Measurements from ENCODE around the gene ARSD. TPM values are rescaled to one million over a fixed set of nuclear protein-coding genes. Genes with fewer than 3 reads are reported as not detected.

Gene ARSD
- total RNA-seq, 1 donor from 2014 or later: 7.3 TPM

GRCh38 chrX:2859197-2859797 is 69.8 kb downstream of the ARSD start:
- H3K9ac ChIP-seq (ENCODE audit: low read length): no peak overlapping the region
- Mint-ChIP-seq H3K4me1 (ENCODE audit: low read depth, unreplicated experiment) (peaks cover 6% of the 10 kb centered on the region), H3K27ac (ENCODE audit: unreplicated experiment) (no peak overlapping the region), H3K36me3 (ENCODE audit: low read depth, unreplicated experiment) (peaks cover 2% of the 10 kb centered on the region), H3K9me3 (ENCODE audit: unreplicated experiment) (no peaks in the 10 kb centered on the region), H3K4me3 (ENCODE audit: unreplicated experiment) (no peak overlapping the region), H3K27me3 (ENCODE audit: low read depth, unreplicated experiment) (no peaks in the 10 kb centered on the region)
- no peak for DNase-seq (ENCODE audit: low read depth)
- no peaks in the 10 kb centered on the region for H3K27me3 ChIP-seq (ENCODE audit: insufficient read depth, low read length)
- H3K36me3 ChIP-seq (ENCODE audit: insufficient read depth, low read length): no peaks in the 10 kb centered on the region
- no peaks in the 10 kb centered on the region for H3K4me1 ChIP-seq (ENCODE audit: insufficient read depth, low read length)
- no peak overlapping the region for H2AFZ ChIP-seq (ENCODE audit: low read depth, low read length)
- FAIRE-seq: no peak
- H3K79me2 ChIP-seq (ENCODE audit: insufficient read depth, low read length): no peaks in the 10 kb centered on the region
- no peaks in the 10 kb centered on the region for H3K9me3 ChIP-seq (ENCODE audit: insufficient read depth, low read depth, low read length)
- no peak for TF ChIP-seq CTCF (IDR thresholded peaks at IDR 0.05; ENCODE audit: insufficient read depth, low read depth, low read length)
- no peak for TF ChIP-seq EZH2 (IDR thresholded peaks at IDR 0.05; ENCODE audit: insufficient read depth, low read length)
- no peak overlapping the region for H3K27ac ChIP-seq (ENCODE audit: low read depth, low read length)
- H3K4me2 ChIP-seq (ENCODE audit: low read length): no peak overlapping the region
- H4K20me1 ChIP-seq (ENCODE audit: insufficient read depth, low read length): no peaks in the 10 kb centered on the region
- H3K4me3 ChIP-seq (ENCODE audit: insufficient read depth, low read depth, low read length): no peak overlapping the region

GRCh38 chrX:2857566-2857965 is 71.6 kb downstream of the ARSD start:
- H3K27ac Mint-ChIP-seq (ENCODE audit: unreplicated experiment): no peak overlapping the region
- H3K4me1 Mint-ChIP-seq (ENCODE audit: low read depth, unreplicated experiment): no peaks in the 10 kb centered on the region
- TF ChIP-seq EZH2 (IDR thresholded peaks at IDR 0.05; ENCODE audit: insufficient read depth, low read length) (no peak), CTCF (IDR thresholded peaks at IDR 0.05; ENCODE audit: insufficient read depth, low read depth, low read length) (no peak)
- H3K4me3 Mint-ChIP-seq (ENCODE audit: unreplicated experiment): no peak overlapping the region
- Histone ChIP-seq H3K9ac (ENCODE audit: low read length) (no peak overlapping the region), H3K9me3 (ENCODE audit: insufficient read depth, low read depth, low read length) (no peaks in the 10 kb centered on the region), H3K4me2 (ENCODE audit: low read length) (no peak overlapping the region), H3K4me1 (ENCODE audit: insufficient read depth, low read length) (no peaks in the 10 kb centered on the region), H3K36me3 (ENCODE audit: insufficient read depth, low read length) (no peaks in the 10 kb centered on the region), H3K27me3 (ENCODE audit: insufficient read depth, low read length) (no peaks in the 10 kb centered on the region), H3K27ac (ENCODE audit: low read depth, low read length) (no peak overlapping the region), H3K79me2 (ENCODE audit: insufficient read depth, low read length) (no peaks in the 10 kb centered on the region), H4K20me1 (ENCODE audit: insufficient read depth, low read length) (no peaks in the 10 kb centered on the region), H3K4me3 (ENCODE audit: insufficient read depth, low read depth, low read length) (no peak overlapping the region), H2AFZ (ENCODE audit: low read depth, low read length) (no peak overlapping the region)
- peaks cover 2% of the 10 kb centered on the region for H3K36me3 Mint-ChIP-seq (ENCODE audit: low read depth, unreplicated experiment)
- no peaks in the 10 kb centered on the region for H3K9me3 Mint-ChIP-seq (ENCODE audit: unreplicated experiment)
- FAIRE-seq: no peak
- no peaks in the 10 kb centered on the region for H3K27me3 Mint-ChIP-seq (ENCODE audit: low read depth, unreplicated experiment)
- no peak for DNase-seq (ENCODE audit: low read depth)

DNA sequence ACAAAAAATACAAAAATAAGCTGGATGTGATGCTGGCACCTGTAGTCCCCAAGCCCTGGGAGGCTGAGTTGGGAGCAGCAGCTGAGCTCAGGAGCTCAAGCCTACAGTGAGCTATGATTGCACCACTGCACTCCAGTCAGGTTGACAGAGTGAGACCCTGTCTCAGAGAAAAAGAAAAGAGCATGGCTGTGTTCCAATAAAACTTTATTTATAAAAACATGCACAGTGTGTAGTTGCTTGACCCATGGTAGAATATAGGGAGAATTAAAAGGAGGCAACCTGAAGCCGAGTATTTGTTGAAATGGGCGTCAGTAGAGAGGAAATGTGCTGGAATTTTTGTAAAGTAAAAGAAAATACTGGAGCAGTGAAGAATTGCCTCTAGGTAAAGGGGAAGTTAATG is 73.4 kb downstream of the ARSD start:
- H3K4me1 ChIP-seq (ENCODE audit: insufficient read depth, low read length): no peaks in the 10 kb centered on the region
- no peaks in the 10 kb centered on the region for H4K20me1 ChIP-seq (ENCODE audit: insufficient read depth, low read length)
- no peak overlapping the region for H3K4me3 Mint-ChIP-seq (ENCODE audit: unreplicated experiment)
- H3K4me1 Mint-ChIP-seq (ENCODE audit: low read depth, unreplicated experiment): peaks cover under 1% of the 10 kb centered on the region
- H3K9ac ChIP-seq (ENCODE audit: low read length): no peak overlapping the region
- H3K36me3 Mint-ChIP-seq (ENCODE audit: low read depth, unreplicated experiment): no peaks in the 10 kb centered on the region
- TF ChIP-seq CTCF (IDR thresholded peaks at IDR 0.05; ENCODE audit: insufficient read depth, low read depth, low read length): no peak
- TF ChIP-seq EZH2 (IDR thresholded peaks at IDR 0.05; ENCODE audit: insufficient read depth, low read length): no peak
- H3K36me3 ChIP-seq (ENCODE audit: insufficient read depth, low read length): no peaks in the 10 kb centered on the region
- H3K9me3 ChIP-seq (ENCODE audit: insufficient read depth, low read depth, low read length): no peaks in the 10 kb centered on the region
- DNase-seq (ENCODE audit: low read depth) (no peak), FAIRE-seq (no peak)
- no peak overlapping the region for H3K27ac Mint-ChIP-seq (ENCODE audit: unreplicated experiment)
- H3K27me3 Mint-ChIP-seq (ENCODE audit: low read depth, unreplicated experiment): no peaks in the 10 kb centered on the region
- H3K4me2 ChIP-seq (ENCODE audit: low read length): no peak overlapping the region
- no peak overlapping the region for H3K4me3 ChIP-seq (ENCODE audit: insufficient read depth, low read depth, low read length)
- H3K79me2 ChIP-seq (ENCODE audit: insufficient read depth, low read length): no peaks in the 10 kb centered on the region
- H3K27ac ChIP-seq (ENCODE audit: low read depth, low read length): no peak overlapping the region
- H2AFZ ChIP-seq (ENCODE audit: low read depth, low read length): no peak overlapping the region
- no peaks in the 10 kb centered on the region for H3K9me3 Mint-ChIP-seq (ENCODE audit: unreplicated experiment)
- no peaks in the 10 kb centered on the region for H3K27me3 ChIP-seq (ENCODE audit: insufficient read depth, low read length)
